ENCODE data around the gene EFCAB5.
"Not testable (repeated sequence)": the region's sequence is repeated elsewhere in the genome, so short reads cannot be mapped to it uniquely, and the experiment has no call there.

The EFCAB5 gene

GRCh38 chr17:29941334-29941733 lies at the start of gene EFCAB5:
TSS of gene EFCAB5 (plus strand) at chr17:29941634. CDS start at chr17:29941797, 163 bp downstream.
- Histone ChIP-seq H3K4me1 (ENCODE audit: control insufficient read depth, insufficient read depth, low read length) (no peaks in the 10 kb centered on the region), H3K36me3 (ENCODE audit: control insufficient read depth in 2 of 2, insufficient read depth in 2 of 2, low read length in 2 of 2) (no peaks in the 10 kb centered on the region), H3K27me3 (ENCODE audit: control insufficient read depth in 1 of 2, insufficient read depth in 2 of 2, low read length in 2 of 2) (no peaks in the 10 kb centered on the region), H3K4me3 (ENCODE audit: low read length in 2 of 2) (no peak within 1 kb of the TSS), H3K9ac (ENCODE audit: low read length in 2 of 2) (no peak within 1 kb of the TSS), H3K27ac (ENCODE audit: low read length) (no peak within 1 kb of the TSS), H3K9me3 (ENCODE audit: control insufficient read depth in 2 of 2, low read length in 2 of 2) (no peaks in the 10 kb centered on the region)

- Histone ChIP-seq H3K9ac (ENCODE audit: low read length in 2 of 2) (no peak overlapping the region), H3K27ac (ENCODE audit: low read length) (no peak overlapping the region), H3K4me1 (ENCODE audit: control insufficient read depth, insufficient read depth, low read length) (no peaks in the 10 kb centered on the region), H3K4me3 (ENCODE audit: low read length in 2 of 2) (no peak overlapping the region), H3K27me3 (ENCODE audit: control insufficient read depth in 1 of 2, insufficient read depth in 2 of 2, low read length in 2 of 2) (no peaks in the 10 kb centered on the region), H3K36me3 (ENCODE audit: control insufficient read depth in 2 of 2, insufficient read depth in 2 of 2, low read length in 2 of 2) (no peaks in the 10 kb centered on the region), H3K9me3 (ENCODE audit: control insufficient read depth in 2 of 2, low read length in 2 of 2) (no peaks in the 10 kb centered on the region)
Observed at GRCh38 chr17:29892201-29892600, 49.2 kb upstream of the EFCAB5 start.

DNA sequence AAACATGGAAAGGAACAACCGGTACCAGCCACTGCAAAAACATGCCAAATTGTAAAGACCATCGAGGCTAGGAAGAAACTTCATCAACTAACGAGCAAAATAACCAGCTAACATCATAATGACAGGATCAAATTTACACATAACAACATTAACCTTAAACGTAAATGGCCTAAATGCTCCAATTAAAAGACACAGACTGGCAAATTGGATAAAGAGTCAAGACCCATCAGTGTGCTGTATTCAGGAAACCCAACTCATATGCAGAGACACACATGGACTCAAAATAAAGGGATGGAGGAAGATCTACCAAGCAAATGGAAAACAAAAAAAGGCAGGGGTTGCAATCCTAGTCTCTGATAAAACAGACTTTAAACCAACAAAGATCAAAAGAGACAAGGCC lies 44.3 kb upstream of the EFCAB5 start:
- H3K27ac ChIP-seq (ENCODE audit: low read length); H3K4me1 ChIP-seq (ENCODE audit: control insufficient read depth, insufficient read depth, low read length); H3K27me3 ChIP-seq (ENCODE audit: control insufficient read depth in 1 of 2, insufficient read depth in 2 of 2, low read length in 2 of 2); H3K9me3 ChIP-seq (ENCODE audit: control insufficient read depth in 2 of 2, low read length in 2 of 2); H3K4me3 ChIP-seq (ENCODE audit: low read length in 2 of 2); H3K36me3 ChIP-seq (ENCODE audit: control insufficient read depth in 2 of 2, insufficient read depth in 2 of 2, low read length in 2 of 2); H3K9ac ChIP-seq (ENCODE audit: low read length in 2 of 2): not testable (repeated sequence)

DNA sequence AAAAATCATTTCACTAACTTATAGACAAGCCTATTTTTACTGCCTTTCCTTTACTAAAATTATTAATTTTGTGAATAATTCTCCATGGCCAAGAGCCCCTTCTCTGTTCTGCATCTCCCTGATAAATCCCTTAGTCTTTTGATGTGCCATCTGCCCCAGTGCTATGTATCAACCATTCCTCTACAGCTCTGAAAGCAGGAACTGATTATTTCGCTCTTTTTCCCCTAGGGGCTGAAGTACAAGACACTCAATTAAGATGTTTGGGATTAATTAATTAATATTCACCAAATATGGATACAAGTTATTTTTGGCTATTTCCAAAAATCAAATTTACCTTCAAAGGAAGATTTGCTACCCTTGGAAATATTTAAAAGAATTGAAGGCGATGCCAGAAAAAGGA lies 38.0 kb upstream of the EFCAB5 start:
- Histone ChIP-seq H3K9ac (ENCODE audit: low read length in 2 of 2) (no peak overlapping the region), H3K27me3 (ENCODE audit: control insufficient read depth in 1 of 2, insufficient read depth in 2 of 2, low read length in 2 of 2) (no peaks in the 10 kb centered on the region), H3K27ac (ENCODE audit: low read length) (no peak overlapping the region), H3K4me3 (ENCODE audit: low read length in 2 of 2) (no peak overlapping the region), H3K9me3 (ENCODE audit: control insufficient read depth in 2 of 2, low read length in 2 of 2) (no peaks in the 10 kb centered on the region), H3K4me1 (ENCODE audit: control insufficient read depth, insufficient read depth, low read length) (no peaks in the 10 kb centered on the region), H3K36me3 (ENCODE audit: control insufficient read depth in 2 of 2, insufficient read depth in 2 of 2, low read length in 2 of 2) (no peaks in the 10 kb centered on the region)

DNA sequence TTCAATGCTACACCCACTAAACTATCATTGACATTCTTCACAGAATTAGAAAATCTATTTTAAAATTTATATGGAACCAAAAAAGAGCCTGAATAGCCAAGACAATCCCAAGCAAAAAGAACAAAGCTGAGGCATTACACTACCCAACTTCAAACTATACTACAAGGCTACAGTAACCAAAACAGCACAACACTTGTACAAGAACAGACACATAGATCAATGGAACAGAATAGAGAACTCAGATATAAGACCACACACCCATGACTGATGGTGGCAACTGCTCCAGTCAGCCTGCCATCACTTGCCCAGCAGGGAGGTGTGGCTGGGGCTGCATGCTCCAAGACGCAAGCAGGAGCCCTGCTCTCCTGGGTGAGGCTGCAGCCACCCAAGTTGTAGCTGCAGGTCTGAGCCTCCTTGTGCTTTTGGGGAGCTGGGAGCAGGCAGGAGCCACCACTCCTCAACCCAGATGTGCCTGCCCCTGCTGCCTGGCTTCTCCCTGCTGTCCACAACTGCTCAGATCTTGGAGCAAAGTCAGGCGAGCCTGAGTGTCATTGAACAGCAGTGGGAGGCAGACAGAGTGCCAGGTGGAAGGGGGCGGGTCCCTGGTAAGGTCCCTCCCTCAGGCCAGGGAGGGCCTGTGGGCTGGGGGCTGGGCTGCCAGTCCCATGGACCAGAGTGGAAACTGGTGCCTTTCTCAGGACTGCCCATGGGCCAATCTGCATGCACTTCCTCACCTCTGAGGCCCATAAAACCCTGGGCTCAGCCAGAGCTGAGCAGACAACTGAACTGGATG lies 36.2 kb upstream of the EFCAB5 start:
- Histone ChIP-seq H3K4me1 (ENCODE audit: control insufficient read depth, insufficient read depth, low read length) (no peaks in the 10 kb centered on the region), H3K27ac (ENCODE audit: low read length) (no peak overlapping the region), H3K27me3 (ENCODE audit: control insufficient read depth in 1 of 2, insufficient read depth in 2 of 2, low read length in 2 of 2) (no peaks in the 10 kb centered on the region), H3K9ac (ENCODE audit: low read length in 2 of 2) (no peak overlapping the region), H3K36me3 (ENCODE audit: control insufficient read depth in 2 of 2, insufficient read depth in 2 of 2, low read length in 2 of 2) (no peaks in the 10 kb centered on the region), H3K9me3 (ENCODE audit: control insufficient read depth in 2 of 2, low read length in 2 of 2) (no peaks in the 10 kb centered on the region), H3K4me3 (ENCODE audit: low read length in 2 of 2) (no peak overlapping the region)

DNA sequence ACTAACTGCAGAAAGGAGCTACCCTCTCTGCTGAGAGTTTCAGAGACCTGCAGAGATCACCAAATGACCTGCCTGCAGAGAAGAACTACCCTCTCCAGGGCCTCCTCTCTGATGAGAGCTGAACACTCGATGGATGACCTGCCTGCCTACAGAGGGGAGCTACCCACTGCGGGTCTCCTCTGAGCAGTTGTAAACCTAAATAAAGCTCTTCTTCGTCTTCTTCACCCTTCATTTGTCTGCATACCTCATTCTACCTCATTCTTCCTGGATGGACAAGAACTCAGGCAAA lies 35.6 kb upstream of the EFCAB5 start:
- H3K4me3 ChIP-seq (ENCODE audit: low read length in 2 of 2), result no peak overlapping the region
- no peaks in the 10 kb centered on the region for H3K9me3 ChIP-seq (ENCODE audit: control insufficient read depth in 2 of 2, low read length in 2 of 2)
- no peak overlapping the region for H3K27ac ChIP-seq (ENCODE audit: low read length)
- H3K9ac ChIP-seq (ENCODE audit: low read length in 2 of 2), result no peak overlapping the region
- no peaks in the 10 kb centered on the region for H3K36me3 ChIP-seq (ENCODE audit: control insufficient read depth in 2 of 2, insufficient read depth in 2 of 2, low read length in 2 of 2)
- no peaks in the 10 kb centered on the region for H3K27me3 ChIP-seq (ENCODE audit: control insufficient read depth in 1 of 2, insufficient read depth in 2 of 2, low read length in 2 of 2)
- H3K4me1 ChIP-seq (ENCODE audit: control insufficient read depth, insufficient read depth, low read length), result no peaks in the 10 kb centered on the region

GRCh38 chr17:29906969-29907368 lies 34.5 kb upstream of the EFCAB5 start:
- no peak overlapping the region for H3K27ac ChIP-seq (ENCODE audit: low read length)
- no peaks in the 10 kb centered on the region for H3K27me3 ChIP-seq (ENCODE audit: control insufficient read depth in 1 of 2, insufficient read depth in 2 of 2, low read length in 2 of 2)
- no peak overlapping the region for H3K4me3 ChIP-seq (ENCODE audit: low read length in 2 of 2)
- no peaks in the 10 kb centered on the region for H3K36me3 ChIP-seq (ENCODE audit: control insufficient read depth in 2 of 2, insufficient read depth in 2 of 2, low read length in 2 of 2)
- no peaks in the 10 kb centered on the region for H3K9me3 ChIP-seq (ENCODE audit: control insufficient read depth in 2 of 2, low read length in 2 of 2)
- H3K4me1 ChIP-seq (ENCODE audit: control insufficient read depth, insufficient read depth, low read length), result no peaks in the 10 kb centered on the region
- no peak overlapping the region for H3K9ac ChIP-seq (ENCODE audit: low read length in 2 of 2)

DNA sequence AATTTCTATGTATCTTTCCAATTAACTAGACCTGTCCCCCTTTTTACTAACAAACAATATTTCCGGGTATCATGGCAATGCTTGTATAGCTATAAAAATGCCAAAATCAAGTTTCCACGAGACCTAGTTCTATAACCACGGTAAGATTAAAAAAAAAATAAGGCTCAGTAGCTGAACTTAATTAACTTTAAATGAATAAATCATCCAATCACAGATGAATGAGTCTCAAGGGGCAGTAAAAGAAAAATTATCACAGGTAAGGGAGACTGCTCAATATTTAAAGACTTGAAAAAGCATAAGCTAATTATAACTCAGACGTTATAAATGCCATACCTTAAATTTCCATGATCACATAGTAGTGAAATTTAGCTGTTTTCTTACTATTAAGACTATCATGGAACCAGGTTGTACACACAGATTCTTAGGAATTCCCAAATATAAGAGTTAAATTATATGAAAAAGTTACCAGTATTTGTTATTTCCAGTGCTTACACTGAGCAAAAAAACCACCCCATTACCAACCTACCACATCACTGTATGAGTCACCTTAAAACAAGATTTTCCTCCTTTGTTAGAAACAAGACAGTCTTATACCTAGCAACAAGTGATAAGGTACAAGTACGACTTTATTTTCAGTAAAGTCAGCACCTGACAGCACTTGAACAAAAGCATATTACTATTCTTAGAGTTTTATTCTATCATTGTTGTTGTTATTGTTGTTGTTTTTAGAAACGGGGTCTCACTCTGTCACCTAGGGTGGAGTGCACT lies 32.0 kb upstream of the EFCAB5 start:
- H3K27ac ChIP-seq (ENCODE audit: low read length), result no peak overlapping the region
- no peak overlapping the region for H3K9ac ChIP-seq (ENCODE audit: low read length in 2 of 2)
- H3K36me3 ChIP-seq (ENCODE audit: control insufficient read depth in 2 of 2, insufficient read depth in 2 of 2, low read length in 2 of 2), result no peaks in the 10 kb centered on the region
- no peak overlapping the region for H3K4me3 ChIP-seq (ENCODE audit: low read length in 2 of 2)
- H3K4me1 ChIP-seq (ENCODE audit: control insufficient read depth, insufficient read depth, low read length), result no peaks in the 10 kb centered on the region
- no peaks in the 10 kb centered on the region for H3K27me3 ChIP-seq (ENCODE audit: control insufficient read depth in 1 of 2, insufficient read depth in 2 of 2, low read length in 2 of 2)
- H3K9me3 ChIP-seq (ENCODE audit: control insufficient read depth in 2 of 2, low read length in 2 of 2), result no peaks in the 10 kb centered on the region

- H3K27ac ChIP-seq (ENCODE audit: low read length), result no peak overlapping the region
- no peaks in the 10 kb centered on the region for H3K36me3 ChIP-seq (ENCODE audit: control insufficient read depth in 2 of 2, insufficient read depth in 2 of 2, low read length in 2 of 2)
- H3K4me3 ChIP-seq (ENCODE audit: low read length in 2 of 2), result no peak overlapping the region
- H3K9ac ChIP-seq (ENCODE audit: low read length in 2 of 2), result no peak overlapping the region
- H3K27me3 ChIP-seq (ENCODE audit: control insufficient read depth in 1 of 2, insufficient read depth in 2 of 2, low read length in 2 of 2), result no peaks in the 10 kb centered on the region
- no peaks in the 10 kb centered on the region for H3K9me3 ChIP-seq (ENCODE audit: control insufficient read depth in 2 of 2, low read length in 2 of 2)
- H3K4me1 ChIP-seq (ENCODE audit: control insufficient read depth, insufficient read depth, low read length), result no peaks in the 10 kb centered on the region
Observed at GRCh38 chr17:29911641-29912177, 29.7 kb upstream of the EFCAB5 start.

GRCh38 chr17:29914819-29915537 lies 26.5 kb upstream of the EFCAB5 start:
- Histone ChIP-seq H3K9me3 (ENCODE audit: control insufficient read depth in 2 of 2, low read length in 2 of 2) (no peaks in the 10 kb centered on the region), H3K36me3 (ENCODE audit: control insufficient read depth in 2 of 2, insufficient read depth in 2 of 2, low read length in 2 of 2) (no peaks in the 10 kb centered on the region), H3K4me1 (ENCODE audit: control insufficient read depth, insufficient read depth, low read length) (no peaks in the 10 kb centered on the region), H3K27me3 (ENCODE audit: control insufficient read depth in 1 of 2, insufficient read depth in 2 of 2, low read length in 2 of 2) (no peaks in the 10 kb centered on the region), H3K27ac (ENCODE audit: low read length) (no peak overlapping the region), H3K9ac (ENCODE audit: low read length in 2 of 2) (no peak overlapping the region), H3K4me3 (ENCODE audit: low read length in 2 of 2) (no peak overlapping the region)
